Islet of Langerhans (tissue), 1 donor: ENCODE measurements around the gene MKRN2.
"Not testable (repeated sequence)": the region's sequence is repeated elsewhere in the genome, so short reads cannot be mapped to it uniquely, and the experiment has no call there.

ENCODE experiments used
- FAIRE-seq: peaks from one replicate; lab custom pipeline; 2011; peaks lifted over from hg19 to GRCh38; lab: Jason Lieb, UNC

The MKRN2 gene

GRCh38 chr3:12630843-12631242, 74.0 kb downstream of the MKRN2 start:
- not testable (repeated sequence) for FAIRE-seq

DNA sequence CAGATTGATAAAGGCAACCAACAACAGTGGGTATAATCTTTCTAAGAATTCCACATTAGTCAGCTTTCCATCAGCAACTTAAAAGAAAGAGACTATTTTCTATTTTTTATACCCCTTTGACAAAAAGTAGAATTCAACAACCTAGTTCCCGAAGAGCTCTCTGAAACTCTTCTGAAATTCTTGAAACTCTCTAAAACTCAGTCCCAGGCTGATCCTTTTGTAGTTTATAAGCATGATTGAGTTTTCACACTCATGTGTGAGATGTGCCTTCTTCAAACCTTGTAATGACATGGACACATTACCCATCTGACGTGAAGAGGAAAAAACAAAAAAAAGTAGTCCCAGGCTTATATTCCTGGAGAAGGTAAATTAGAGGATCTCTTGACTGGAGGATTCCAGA, 75.6 kb downstream of the MKRN2 start:
- FAIRE-seq: no peak

DNA sequence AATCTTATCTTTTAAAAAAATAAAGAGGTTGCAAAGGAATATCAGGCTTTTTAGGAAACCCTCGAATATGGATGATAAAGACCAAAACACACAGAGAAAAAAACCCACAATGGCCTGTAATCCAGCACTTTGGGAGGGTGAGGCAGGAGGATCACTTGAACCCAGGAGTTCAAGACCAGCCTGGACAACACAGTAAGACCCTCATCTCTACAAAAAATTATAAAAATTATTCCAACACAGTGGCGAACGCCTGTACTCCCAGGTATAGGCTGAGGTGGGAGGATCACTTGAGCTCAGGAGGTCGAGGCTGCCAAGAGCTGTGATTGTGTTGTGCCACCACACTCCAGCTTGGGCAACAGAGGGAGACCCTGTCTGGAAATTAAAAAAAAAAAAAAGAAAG, 76.2 kb downstream of the MKRN2 start:
- no peak for FAIRE-seq
